Raji (cell line): ENCODE data around the gene ANKS1B.

ENCODE experiments used
- POLR2A ChIP-seq: IDR thresholded peaks from 2 replicates; pipeline ENCODE4 v1.6.1; 2011; ENCODE audit warnings: low read depth, low read length, control low read depth; ENCODE audit not compliant: insufficient read depth

ANKS1B gene

DNA sequence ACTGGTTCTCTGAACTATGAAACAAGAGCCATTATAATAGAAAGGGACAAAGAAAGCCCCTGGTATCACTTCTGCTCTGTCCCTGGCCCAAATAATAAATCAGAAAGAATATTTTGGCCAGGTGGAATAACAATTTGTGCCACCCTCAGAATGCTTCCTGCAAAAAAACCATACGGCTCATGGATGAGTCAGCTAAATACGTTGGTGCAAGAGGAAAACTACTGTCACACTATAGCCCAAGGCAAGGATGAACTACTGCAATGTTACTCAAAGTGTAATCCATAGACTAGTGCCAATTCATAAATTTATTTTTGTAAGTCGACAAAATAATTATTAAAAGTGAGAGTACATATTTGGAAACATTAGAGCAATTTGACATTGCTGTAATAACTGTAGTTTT is 68.2 kb downstream of the ANKS1B start:
- no peak for TF ChIP-seq POLR2A

DNA sequence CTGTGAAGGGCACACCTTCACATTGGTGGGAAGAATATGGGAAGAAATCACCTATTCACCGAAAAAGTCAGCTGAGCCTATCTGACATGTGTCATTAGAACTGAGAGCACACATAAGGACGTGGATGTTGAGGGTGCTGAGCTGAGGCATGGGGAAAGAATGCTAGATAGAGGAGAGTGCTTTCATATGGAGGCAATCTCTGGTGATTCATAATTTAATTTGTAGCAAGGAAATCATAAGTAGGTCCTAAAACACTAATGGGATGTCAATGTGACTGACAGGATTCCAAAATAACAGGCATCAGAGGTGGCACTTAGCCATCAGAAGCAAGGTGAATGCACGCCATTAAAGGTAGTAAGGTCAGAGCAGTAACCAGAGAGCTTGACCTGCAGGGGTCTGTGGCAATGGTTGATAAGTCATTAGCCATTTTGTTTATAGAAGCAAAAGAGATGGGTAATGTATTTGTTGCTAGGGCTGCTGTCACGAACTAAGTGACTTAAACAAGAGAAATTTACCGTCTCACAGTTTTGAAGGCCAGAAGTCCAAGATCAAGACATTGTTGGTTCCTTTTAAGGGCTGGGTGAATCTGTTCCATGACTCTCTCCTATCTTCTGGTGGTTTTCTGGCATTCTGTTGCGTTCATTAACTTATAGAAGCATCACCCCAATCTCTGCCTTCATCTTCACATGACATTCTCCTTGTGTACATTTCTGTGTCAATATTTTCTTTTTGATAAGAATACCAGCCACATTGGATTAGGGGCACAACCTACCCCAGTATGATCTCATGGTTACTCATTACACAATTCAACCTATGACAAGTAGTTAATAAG is 69.3 kb downstream of the ANKS1B start:
- no peak for TF ChIP-seq POLR2A

DNA sequence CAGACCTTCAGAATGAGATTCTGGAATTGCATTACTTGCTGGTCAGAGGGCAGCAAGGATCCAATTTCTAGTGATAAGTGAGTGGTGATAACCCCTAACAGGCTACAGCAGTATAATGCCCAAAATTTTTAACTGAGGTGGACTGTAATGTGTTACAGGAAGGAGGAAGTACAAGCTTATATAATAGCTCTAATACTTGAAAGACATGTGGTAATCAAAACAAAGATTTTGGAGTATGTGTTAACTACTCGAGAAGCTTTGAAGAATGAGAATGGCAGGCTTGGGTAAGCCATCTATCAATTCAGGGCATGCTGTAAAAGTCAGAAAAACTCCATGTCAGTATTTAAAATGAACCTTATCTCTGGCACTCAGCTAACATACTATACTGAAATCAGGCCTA is 70.5 kb downstream of the ANKS1B start:
- TF ChIP-seq POLR2A: no peak

DNA sequence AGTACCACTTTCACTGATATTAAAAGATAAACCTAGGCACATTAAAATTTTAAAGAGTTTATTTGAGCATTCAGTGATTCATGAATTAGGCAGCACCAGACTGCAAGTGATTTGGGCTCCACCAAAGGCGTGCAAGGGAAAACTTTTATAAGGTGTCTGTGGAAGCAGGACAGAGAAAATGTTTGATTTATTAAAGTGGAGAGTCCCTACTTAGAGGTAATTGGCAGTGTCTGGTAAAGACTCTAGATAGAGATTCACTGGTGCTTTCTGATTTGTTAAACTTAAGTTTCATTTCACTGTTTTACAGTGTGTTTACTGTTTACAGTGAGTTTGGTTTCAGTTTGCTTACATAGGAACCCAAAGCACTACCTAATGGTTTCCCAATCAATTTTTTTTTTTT is 72.8 kb downstream of the ANKS1B start:
- no peak for TF ChIP-seq POLR2A

DNA sequence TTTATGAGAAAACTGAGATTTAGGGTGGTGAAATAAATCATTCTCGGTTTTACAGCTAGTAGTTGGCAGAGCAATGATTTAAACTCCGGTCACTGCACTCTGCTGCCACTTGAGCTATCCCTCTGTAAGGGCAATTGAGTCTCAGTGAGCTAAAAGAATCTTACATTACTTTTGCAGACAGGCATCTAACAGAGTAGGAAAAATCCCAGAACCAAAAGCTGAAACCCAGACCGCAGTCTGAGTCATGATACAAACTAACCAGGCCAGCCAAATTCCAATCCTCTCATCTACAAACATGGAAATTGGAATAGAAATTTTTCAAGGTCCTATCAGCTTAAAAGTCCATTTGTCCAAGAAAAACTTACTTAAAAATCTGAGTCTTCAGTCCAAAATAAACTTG is 73.7 kb downstream of the ANKS1B start:
- no peak for TF ChIP-seq POLR2A

DNA sequence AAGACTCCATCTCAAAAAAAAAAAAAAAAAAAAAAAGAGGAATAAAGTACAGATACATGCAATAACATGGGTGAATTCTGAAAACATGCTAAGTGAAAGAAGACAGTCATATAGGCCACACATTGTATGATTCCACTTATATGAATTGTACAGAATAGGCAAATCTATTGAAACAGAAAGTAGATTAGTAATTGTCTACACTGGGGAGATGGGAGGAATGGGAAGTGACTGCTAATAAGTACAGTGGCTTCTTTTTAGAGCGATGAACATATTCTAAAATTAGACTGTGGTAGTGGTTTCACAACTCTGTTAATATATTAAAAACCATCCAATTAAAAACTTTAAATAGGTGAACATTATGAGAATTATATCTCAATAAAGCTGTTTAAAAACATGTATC is 74.4 kb downstream of the ANKS1B start:
- no peak for TF ChIP-seq POLR2A

DNA sequence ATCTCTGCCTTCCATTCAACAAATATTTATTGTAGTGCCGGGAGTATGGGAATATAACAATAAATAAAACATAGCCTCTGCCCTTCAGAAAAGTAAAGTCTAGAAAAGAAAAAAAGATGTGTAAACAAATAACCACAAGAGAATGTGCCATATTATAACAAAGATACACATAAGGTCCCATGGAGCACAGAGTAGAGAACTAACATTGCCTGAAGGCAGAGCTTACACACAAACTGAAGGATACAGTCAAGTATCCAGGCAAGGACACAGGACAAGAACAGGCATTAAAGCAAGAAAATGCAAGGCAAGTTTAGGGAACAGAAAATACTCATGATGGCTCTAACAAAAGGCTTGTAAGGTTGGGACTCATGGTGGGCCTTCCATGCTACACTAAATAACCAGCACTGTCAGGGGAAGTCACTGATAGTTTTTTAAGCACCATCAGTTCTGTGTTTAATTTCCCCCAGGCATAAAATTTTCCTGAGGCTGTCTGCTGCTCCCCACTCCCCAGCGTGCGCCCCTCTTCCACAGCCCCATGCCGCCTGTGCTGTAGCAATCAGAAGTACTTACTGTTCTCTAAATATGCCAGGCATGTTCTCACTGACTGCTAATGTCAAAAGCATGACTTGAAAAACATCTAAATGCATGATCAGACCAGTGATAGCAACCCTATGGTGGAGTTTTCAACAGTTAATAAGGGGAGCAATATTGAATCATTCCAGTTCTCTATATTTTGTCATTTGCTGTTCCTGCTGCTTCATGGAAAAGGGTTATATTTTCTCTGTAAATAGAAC is 77.8 kb downstream of the ANKS1B start:
- no peak for TF ChIP-seq POLR2A

DNA sequence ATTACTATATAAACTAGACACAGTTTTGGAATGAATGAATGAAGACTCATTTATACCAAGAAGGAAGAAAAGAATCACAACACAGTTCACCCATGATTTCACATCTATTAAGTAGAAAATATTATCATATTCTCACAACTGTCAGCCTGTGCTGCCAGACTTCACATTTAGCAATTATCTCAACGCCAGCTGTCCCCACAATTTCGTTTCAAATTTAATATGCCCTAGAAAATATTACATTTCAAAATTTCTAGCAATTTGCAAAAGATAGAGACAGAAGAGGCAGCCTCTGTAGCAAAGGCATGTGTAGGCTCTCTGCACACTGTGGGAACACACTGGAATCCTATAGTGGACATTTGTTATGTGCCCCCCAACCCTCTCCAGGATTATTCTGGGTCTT is 83.6 kb downstream of the ANKS1B start:
- no peak for TF ChIP-seq POLR2A

DNA sequence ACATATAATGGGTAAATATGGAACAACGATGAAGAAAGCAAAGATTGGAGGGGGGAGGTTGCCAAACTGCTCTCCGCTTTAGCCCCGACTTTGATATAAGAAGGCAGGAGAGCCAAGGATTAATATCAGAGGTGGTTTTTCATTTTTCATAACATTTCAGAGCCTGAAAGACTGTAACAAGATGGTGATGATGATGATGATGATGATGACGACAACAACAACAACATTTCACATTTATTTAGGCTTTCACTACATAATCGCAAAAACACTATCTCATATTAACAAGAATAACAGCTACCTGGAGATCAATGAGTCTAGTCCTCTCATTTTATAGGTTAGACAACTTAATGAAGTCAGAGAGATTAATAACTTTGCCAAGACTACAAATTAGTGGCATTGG is 86.1 kb downstream of the ANKS1B start:
- no peak for TF ChIP-seq POLR2A

DNA sequence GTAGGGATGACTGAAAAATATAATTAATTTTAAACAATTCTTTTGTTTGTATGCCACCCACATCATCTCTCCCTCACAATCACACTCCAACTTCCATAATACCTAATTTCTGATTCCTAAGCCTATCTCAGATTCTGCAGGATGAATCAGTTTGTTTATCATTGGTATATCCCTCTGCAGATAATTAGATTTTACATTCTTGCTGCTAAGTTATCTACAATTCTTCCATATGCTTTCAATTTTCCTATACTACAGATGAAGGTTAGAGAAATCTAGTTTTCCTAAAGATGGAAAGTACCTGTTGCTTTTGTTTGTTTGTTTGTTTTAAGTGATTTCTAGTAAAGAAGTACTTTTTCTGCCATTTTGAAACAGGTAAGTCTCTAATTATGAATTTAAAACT is 105.3 kb downstream of the ANKS1B start:
- no peak for TF ChIP-seq POLR2A

DNA sequence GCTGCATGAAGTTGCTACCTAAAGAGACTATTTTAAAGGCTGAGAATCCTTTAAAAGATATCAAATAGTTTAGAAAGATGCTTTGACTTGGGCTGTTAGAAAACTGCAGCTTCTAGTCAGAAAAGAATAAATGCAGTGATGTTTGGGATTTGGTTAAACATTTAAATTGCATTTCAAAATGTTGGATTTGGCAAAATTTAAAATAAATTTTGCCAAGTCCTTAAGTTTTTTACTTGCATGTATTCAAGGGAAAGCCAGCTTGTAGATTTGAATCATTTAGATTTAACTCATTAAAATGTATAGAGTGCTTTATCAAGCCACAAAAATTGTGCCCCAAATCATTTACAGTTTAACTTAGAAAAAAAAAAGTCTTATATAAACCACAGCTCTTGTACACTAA is 109.7 kb downstream of the ANKS1B start:
- TF ChIP-seq POLR2A: no peak

DNA sequence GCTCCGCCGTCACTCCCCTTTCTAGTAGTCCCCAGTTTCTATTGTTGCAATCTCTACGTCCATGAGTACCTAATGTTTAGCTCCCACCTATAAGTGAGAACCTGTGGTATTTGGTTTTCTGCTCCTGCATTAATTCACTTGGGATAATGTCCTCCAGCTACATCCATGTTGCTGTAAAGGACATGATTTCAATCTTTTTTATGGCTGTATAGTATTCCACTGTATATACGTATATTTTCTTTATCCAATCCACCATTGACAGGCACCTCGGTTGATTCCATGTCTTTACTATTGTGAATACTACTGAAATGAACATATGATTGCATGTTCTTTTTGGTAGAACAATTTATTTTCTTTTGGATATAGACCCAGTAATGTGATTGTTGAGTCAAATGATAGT is 114.7 kb downstream of the ANKS1B start:
- TF ChIP-seq POLR2A: no peak

DNA sequence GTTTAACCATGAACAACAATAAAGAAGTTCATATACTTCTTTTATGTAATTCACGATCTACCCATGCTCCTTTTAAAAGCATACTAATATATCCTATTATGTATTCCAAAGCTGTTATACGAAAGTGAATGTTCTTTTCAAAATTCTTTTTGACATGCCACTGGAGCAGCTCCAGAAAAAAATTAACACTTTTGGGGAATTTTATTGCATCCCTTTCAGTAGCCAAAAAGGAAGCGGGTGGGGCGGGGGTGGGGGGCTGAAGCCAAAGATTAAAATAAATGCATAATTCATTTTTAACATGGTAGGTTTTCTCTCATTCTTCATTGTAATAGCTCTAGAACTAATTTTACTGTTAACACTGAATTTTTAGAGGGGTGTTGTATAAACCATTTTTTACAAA is 123.0 kb downstream of the ANKS1B start:
- no peak for TF ChIP-seq POLR2A

DNA sequence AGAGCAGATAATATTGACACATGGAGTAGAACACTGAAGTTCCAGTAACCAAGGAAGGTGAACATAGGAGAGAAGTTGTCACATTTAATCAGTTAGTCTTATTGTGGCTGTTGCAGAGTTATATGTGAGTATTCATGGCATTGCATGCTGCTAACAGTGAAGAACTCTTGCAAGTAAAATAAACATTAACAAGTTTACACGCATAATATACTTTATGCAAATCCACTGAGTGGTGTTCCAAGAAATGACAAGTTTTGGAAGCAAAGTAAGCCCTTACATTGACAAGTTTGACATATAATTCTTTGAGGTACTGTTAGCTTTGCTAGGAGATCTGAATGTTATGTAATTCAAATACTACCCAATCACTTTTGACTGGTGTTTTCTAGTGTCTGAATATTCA is 125.6 kb downstream of the ANKS1B start:
- TF ChIP-seq POLR2A: no peak

DNA sequence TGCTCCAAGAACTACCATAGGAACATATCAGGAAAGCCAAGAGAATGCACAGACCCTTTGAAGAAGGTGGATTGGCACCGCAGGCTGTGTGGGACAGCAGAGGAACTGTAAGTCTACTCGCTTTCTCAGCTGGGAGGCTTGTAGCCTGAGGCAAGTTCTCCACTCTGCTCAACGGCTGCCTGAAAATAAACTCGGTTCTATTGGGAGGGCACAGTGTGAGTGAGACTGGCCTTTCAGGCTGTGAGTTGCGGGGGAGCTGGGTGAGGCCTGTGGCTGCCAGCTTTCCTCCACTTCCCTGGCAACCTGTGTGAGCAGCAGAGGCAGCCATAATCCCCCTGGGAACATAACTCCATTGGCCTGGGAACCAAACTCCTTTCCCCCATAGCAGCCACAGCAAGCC is 132.1 kb downstream of the ANKS1B start:
- TF ChIP-seq POLR2A: no peak

DNA sequence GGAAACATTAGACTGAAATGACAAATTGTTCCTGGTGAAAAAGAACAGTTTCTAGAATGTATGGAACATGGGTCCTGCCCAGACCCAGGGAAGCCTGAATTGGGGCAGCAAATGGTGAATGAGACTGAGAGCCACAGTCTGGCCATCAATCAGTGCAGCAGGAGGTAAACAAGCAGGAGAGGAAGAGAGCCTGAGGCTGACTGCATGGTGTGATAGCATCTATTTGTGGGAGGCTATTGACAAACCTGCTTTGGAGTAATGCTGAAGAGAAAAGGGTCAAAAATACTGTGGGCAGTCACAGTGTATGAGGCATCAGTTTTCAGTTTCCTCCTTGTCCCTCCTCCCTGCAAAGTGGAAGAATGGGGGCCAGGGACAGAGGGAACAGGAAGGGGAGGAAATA is 136.8 kb downstream of the ANKS1B start:
- no peak for TF ChIP-seq POLR2A

DNA sequence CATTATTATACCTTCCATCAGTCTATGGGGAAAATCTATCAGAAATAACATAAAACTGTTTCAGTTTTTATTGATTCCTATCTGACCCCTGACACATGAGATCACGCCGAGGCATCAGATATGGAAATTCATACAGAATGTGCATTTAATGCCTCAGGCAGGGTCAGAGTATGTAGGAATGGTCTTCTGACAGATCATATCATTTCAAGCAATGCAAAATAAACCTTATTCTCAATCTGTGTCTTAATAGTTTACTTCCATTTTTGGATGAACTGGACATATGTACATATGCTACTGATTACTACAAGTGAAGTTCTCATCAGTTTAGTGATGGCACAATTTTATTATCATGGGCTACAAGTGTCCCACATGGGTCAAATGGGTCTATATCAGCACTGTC is 150.0 kb downstream of the ANKS1B start:
- no peak for TF ChIP-seq POLR2A

DNA sequence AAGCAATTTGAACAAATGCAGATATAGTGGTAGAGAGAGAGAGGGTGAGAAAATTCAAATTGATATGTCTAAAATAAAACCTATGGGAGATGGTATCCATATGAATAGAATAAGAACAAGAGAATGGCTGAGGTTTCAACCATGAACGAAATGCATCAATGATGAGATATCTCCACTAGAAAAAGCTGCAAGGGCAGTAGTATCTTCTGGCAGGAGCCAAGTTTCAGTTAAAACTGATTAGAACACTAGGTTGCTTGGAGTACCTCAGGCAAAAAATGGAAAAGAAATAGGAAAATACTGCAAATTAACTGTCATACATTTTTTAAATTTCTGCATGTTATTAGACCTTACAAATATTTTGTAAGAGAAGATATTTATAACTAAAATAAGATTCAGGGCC is 151.3 kb downstream of the ANKS1B start:
- TF ChIP-seq POLR2A: no peak
